IMR-90 (cell line): ENCODE results near the gene FAM43B. TPM values are rescaled to one million over a fixed set of nuclear protein-coding genes. Genes with fewer than 3 reads are reported as not detected.

Experiments
- ATAC-seq: fragments of 200-7000 bp; cut with Tn5 transposase; 2 replicates; pipeline ENCODE4 v1.9.1; 2020; ENCODE audit warnings: low read depth, mild to moderate bottlenecking, moderate library complexity
- BruUV-seq: library from RNA; stranded (reverse); fragments of 400-500 nt; replicated peaks from 2 replicates; lab custom pipeline; 2021; lab: Mats Ljungman, UMichigan
- CTCF ChIA-PET: fragments of 300-600 bp; formaldehyde crosslinking; extraction: SDS; loops from one replicate; lab custom pipeline; 2021; ENCODE audit warnings: antibody characterized with exemption; lab: Yijun Ruan, JAX
- POLR2A ChIA-PET: fragments of 300-600 bp; sonication (Branson Sonifier 250); formaldehyde crosslinking; loops from one replicate; lab custom pipeline; 2022; ENCODE audit warnings: antibody characterized with exemption; ENCODE audit not compliant: unreplicated experiment; lab: Charles Lee
- DNase-seq: peaks from one replicate; pipeline ENCODE4 v3.0.0; 2013
- H2AFZ ChIP-seq: replicated peaks from 2 replicates; pipeline ENCODE3; 2013; ENCODE audit warnings: low read length, mild to moderate bottlenecking; ENCODE audit not compliant: poor library complexity
- H2AK5ac ChIP-seq: 2 replicates; pipeline ENCODE4 v1.6.1; 2013; ENCODE audit warnings: low read depth, low read length, inconsistent platforms
- H2AK9ac ChIP-seq: replicated peaks from 2 replicates; pipeline ENCODE3; 2013; ENCODE audit warnings: mild to moderate bottlenecking, low read depth, low read length, moderate library complexity; ENCODE audit not compliant: poor library complexity
- H2BK120ac ChIP-seq: 2 replicates; pipeline ENCODE4 v1.6.1; 2013; ENCODE audit warnings: low read depth, low read length, inconsistent platforms
- H2BK15ac ChIP-seq: 3 replicates; pipeline ENCODE4 v1.6.1; 2013; ENCODE audit warnings: low read depth, low read length, inconsistent platforms
- H2BK20ac ChIP-seq: 2 replicates; pipeline ENCODE4 v1.6.1; 2013; ENCODE audit warnings: low read depth, mild to moderate bottlenecking, inconsistent platforms, low read length, moderate library complexity
- H2BK5ac ChIP-seq: 2 replicates; pipeline ENCODE4 v1.6.1; 2013; ENCODE audit warnings: mild to moderate bottlenecking, low read depth, low read length, inconsistent platforms; ENCODE audit not compliant: poor library complexity, severe bottlenecking
- H3K14ac ChIP-seq: replicated peaks from 2 replicates; pipeline ENCODE4 v1.6.1; 2013; ENCODE audit warnings: low read depth, low read length, inconsistent platforms
- H3K18ac ChIP-seq: 2 replicates; pipeline ENCODE4 v1.6.1; 2013; ENCODE audit warnings: low read depth, low read length, control low read depth
- H3K23ac ChIP-seq: 2 replicates; pipeline ENCODE4 v1.6.1; 2013; ENCODE audit warnings: low read depth, low read length, inconsistent platforms
- H3K27ac ChIP-seq: 2 replicates; pipeline ENCODE4 v1.5.1; 2013; ENCODE audit warnings: mild to moderate bottlenecking, control low read depth, low read length; ENCODE audit not compliant: insufficient read depth
- H3K27me3 ChIP-seq: 2 replicates; pipeline ENCODE4 v1.6.1; 2013; ENCODE audit warnings: low read length; ENCODE audit not compliant: control insufficient read depth, insufficient read depth
- H3K36me3 ChIP-seq: 2 replicates; pipeline ENCODE4 v1.6.1; 2013; ENCODE audit warnings: low read length, mixed read lengths; ENCODE audit not compliant: control insufficient read depth, insufficient read depth
- H3K4ac ChIP-seq: 2 replicates; pipeline ENCODE4 v1.6.1; 2013; ENCODE audit warnings: low read depth, low read length, inconsistent platforms
- H3K4me1 ChIP-seq: 2 replicates; pipeline ENCODE4 v1.6.1; 2013; ENCODE audit warnings: low read length, mixed read lengths; ENCODE audit not compliant: control insufficient read depth, insufficient read depth
- H3K4me2 ChIP-seq: 2 replicates; pipeline ENCODE4 v1.6.1; 2013; ENCODE audit warnings: low read depth, mild to moderate bottlenecking, control low read depth, low read length, moderate library complexity
- H3K4me3 ChIP-seq: 2 replicates; pipeline ENCODE4 v1.5.1; 2013; ENCODE audit warnings: low read depth, mild to moderate bottlenecking, control low read depth, low read length, moderate library complexity; ENCODE audit not compliant: insufficient read depth
- H3K56ac ChIP-seq: 2 replicates; pipeline ENCODE4 v1.6.1; 2013; ENCODE audit warnings: low read length, inconsistent platforms; ENCODE audit not compliant: insufficient read depth; ENCODE audit errors: extremely low read depth
- H3K79me1 ChIP-seq, 2 experiments: 2 replicates each; pipeline ENCODE4 v1.6.1; 2013; ENCODE audit warnings: low read length in 2 of 2, inconsistent platforms in 1 of 2, low read depth in 1 of 2
- H3K9ac ChIP-seq: 2 replicates; pipeline ENCODE4 v1.6.1; 2013; ENCODE audit warnings: low read depth, low read length, control low read depth
- H3K9me1 ChIP-seq: 2 replicates; pipeline ENCODE4 v1.6.1; 2013; ENCODE audit warnings: low read length, inconsistent platforms; ENCODE audit not compliant: insufficient read depth
- H3K9me3 ChIP-seq: 2 replicates; pipeline ENCODE4 v1.6.1; 2013; ENCODE audit warnings: low read length; ENCODE audit not compliant: control insufficient read depth, insufficient read depth
- H4K20me1 ChIP-seq: 2 replicates; pipeline ENCODE4 v1.6.1; 2013; ENCODE audit warnings: low read length, inconsistent platforms; ENCODE audit not compliant: insufficient read depth
- H4K5ac ChIP-seq: 2 replicates; pipeline ENCODE4 v1.6.1; 2013; ENCODE audit warnings: mild to moderate bottlenecking, low read depth, low read length, control low read depth
- H4K8ac ChIP-seq, 2 experiments: 2 replicates each; pipeline ENCODE4 v1.6.1; 2013; ENCODE audit warnings: low read depth in 2 of 2, low read length in 2 of 2, control low read depth in 1 of 2, inconsistent platforms in 1 of 2
- H4K91ac ChIP-seq: 2 replicates; pipeline ENCODE4 v1.6.1; 2013; ENCODE audit warnings: low read depth, low read length, inconsistent platforms; ENCODE audit not compliant: insufficient read depth
- MAZ ChIP-seq: IDR thresholded peaks from 2 replicates; pipeline ENCODE4 v1.6.1; 2012; ENCODE audit warnings: low read depth, mild to moderate bottlenecking, low read length, improper control_type of control experiment, moderate library complexity, borderline replicate concordance
- POLR2A ChIP-seq: IDR thresholded peaks from 2 replicates; pipeline ENCODE4 v1.6.1; 2012; ENCODE audit warnings: mild to moderate bottlenecking, low read depth, low read length
- WGBS, 2 experiments: methylation state at CpG; one replicate each; pipeline versions ENCODE4 v1.1.5 to v1.1.7; 2013; ENCODE audit warnings: missing lambda C conversion rate in 2 of 2; ENCODE audit not compliant: insufficient read length in 1 of 2; ENCODE audit errors: extremely low coverage in 2 of 2; 5-methylcytosine and 5-hydroxymethylcytosine counted together
- dilution Hi-C: fragments of 300-500 bp; cut with HindIII; formaldehyde crosslinking; loops from one replicate; pipeline ENCODE4 v1.14.3; 2018; ENCODE audit warnings: low sequenced_read_pairs; ENCODE audit not compliant: unreplicated experiment
- in situ Hi-C: fragments of 300-500 bp; cut with MboI; formaldehyde crosslinking; loops from 3 replicates; pipeline ENCODE4 v1.14.3; 2019; ENCODE audit warnings: low sequenced_read_pairs, inconsistent platforms, mixed read lengths
- intact Hi-C: fragments of 100-400 bp; cut with micrococcal nuclease; formaldehyde crosslinking; loops from 2 replicates; pipeline ENCODE4 v1.10.0; 2022
- polyA plus RNA-seq, 3 experiments: library from polyadenylated mRNA; depleted of rRNA; stranded (reverse); fragments of >200 nt; gene quantifications; 2 replicates each; pipeline ENCODE4 v1.2.3, GENCODE V29; 2012; ENCODE audit warnings: low replicate concordance in 1 of 3
- total RNA-seq: library from RNA; depleted of rRNA; stranded (reverse); fragments of >200 nt; gene quantifications from 2 replicates; pipeline ENCODE4 v1.2.3, GENCODE V29; 2012
- TF ChIP-seq, protein P1 (sequence below): fragments of 150-350 bp; IDR thresholded peaks from 2 replicates; pipeline ENCODE4 v1.6.1; 2016; ENCODE audit warnings: low read depth, mild to moderate bottlenecking, low read length, moderate library complexity, borderline replicate concordance

The FAM43B gene
- total and polyA plus RNA-seq, 2 of the 4 experiments (the other 2 are of a cell fraction), result 0.05 TPM; not detected in 1

- no peaks in the 10 kb centered on the region for H3K9me3 ChIP-seq
- H2AFZ ChIP-seq, result no peak overlapping the region
- H3K4me1 ChIP-seq, result no peaks in the 10 kb centered on the region
- H2AK9ac ChIP-seq, result no peak overlapping the region
- H3K9ac ChIP-seq, result no peak overlapping the region
- POLR2A ChIA-PET, result no interaction called here
- no peak overlapping the region for H2BK15ac ChIP-seq
- no peak overlapping the region for H4K8ac ChIP-seq
- 0 out of 2 replicates have a peak, but pooled peaks have one; percentile 24 for ATAC-seq
- no peak overlapping the region for H3K14ac ChIP-seq
- H3K18ac ChIP-seq, result no peak overlapping the region
- no peak overlapping the region for H3K27ac ChIP-seq
- 43% methylated on average over 3 of the region's 7 CpGs; no CpG with 5 or more reads in 1 of the 2 experiments for WGBS, 2 experiments
- H3K27me3 ChIP-seq, result peaks cover 80% of the 10 kb centered on the region
- DNase-seq, result peak; percentile 17
- H4K20me1 ChIP-seq, result no peaks in the 10 kb centered on the region; the same call in 1 of the 2 replicates
- H4K5ac ChIP-seq, result no peak overlapping the region
- in situ Hi-C loops, result no loop called here
- no TSS peak for BruUV-seq
- H2BK5ac ChIP-seq, result no peak overlapping the region
- H3K4me2 ChIP-seq, result no peak overlapping the region
- no peak overlapping the region for H2BK120ac ChIP-seq
- H2AK5ac ChIP-seq, result no peak overlapping the region
- no peak overlapping the region for H4K91ac ChIP-seq
- intact Hi-C loops, result no loop called here
- CTCF ChIA-PET, result no interaction called here
- H2BK20ac ChIP-seq, result no peak overlapping the region
- no peaks in the 10 kb centered on the region for H3K36me3 ChIP-seq
- H3K56ac ChIP-seq, result no peak overlapping the region
- no peak overlapping the region for H3K4ac ChIP-seq
- no peak overlapping the region for H3K4me3 ChIP-seq
- H3K9me1 ChIP-seq, result no peaks in the 10 kb centered on the region
- dilution Hi-C loops, result no loop called here
- H3K79me1 ChIP-seq, result no peaks in the 10 kb centered on the region
- H3K23ac ChIP-seq, result no peak overlapping the region
- TF ChIP-seq POLR2A (no peak), MAZ (no peak)
- TF ChIP-seq, protein P1, sequence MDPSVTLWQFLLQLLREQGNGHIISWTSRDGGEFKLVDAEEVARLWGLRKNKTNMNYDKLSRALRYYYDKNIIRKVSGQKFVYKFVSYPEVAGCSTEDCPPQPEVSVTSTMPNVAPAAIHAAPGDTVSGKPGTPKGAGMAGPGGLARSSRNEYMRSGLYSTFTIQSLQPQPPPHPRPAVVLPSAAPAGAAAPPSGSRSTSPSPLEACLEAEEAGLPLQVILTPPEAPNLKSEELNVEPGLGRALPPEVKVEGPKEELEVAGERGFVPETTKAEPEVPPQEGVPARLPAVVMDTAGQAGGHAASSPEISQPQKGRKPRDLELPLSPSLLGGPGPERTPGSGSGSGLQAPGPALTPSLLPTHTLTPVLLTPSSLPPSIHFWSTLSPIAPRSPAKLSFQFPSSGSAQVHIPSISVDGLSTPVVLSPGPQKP, result no peak
Observed at GRCh38 chr1:20555025-20555757, 2.8 kb downstream of the FAM43B start.
